ENCODE results near the gene RTN1. TPM values are rescaled to one million over a fixed set of nuclear protein-coding genes. Genes with fewer than 3 reads are reported as not detected.

The RTN1 gene
- polyA plus RNA-seq, 1 of the 3 experiments (the other 2 are of a cell fraction): 1.6 TPM

DNA sequence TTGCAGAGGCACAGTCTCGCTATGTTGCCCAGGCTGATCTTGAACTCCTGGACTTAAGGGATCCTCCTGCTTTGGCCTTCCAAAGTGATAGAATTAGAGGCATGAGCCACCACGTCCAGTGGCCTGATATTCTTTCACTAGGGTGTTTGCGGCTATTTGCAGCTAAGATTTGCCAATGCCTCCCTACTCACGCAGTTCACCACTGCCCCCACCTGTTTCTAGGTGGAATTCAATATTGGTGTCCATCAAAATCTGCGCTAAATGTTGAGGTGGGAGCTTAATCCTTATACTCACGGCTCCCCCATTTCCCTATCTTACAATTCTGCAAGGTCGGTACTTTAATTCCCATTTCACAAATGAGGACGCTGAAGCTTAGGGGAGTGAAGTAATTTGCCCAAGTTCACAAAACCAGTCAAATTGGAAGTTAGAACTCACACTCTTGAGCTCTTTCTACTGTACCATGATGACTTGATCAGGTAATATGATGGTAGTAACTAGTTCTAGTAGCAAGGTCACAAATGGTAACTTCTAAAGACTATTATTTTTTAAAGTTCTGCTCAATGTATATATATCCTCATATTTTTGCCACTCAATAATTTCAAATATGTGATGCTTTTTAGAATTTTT is 27.3 kb upstream of the RTN1 start:
- DNase-seq: peak; percentile 51
- Histone ChIP-seq H3K9me2 (no peaks in the 10 kb centered on the region), H3F3A (replicated peaks; ENCODE audit: insufficient read depth) (no peaks in the 10 kb centered on the region), H4K20me1 (ENCODE audit: insufficient read depth) (no peaks in the 10 kb centered on the region), H3K27ac (ENCODE audit: low read depth in 2 of 2, low read length in 1 of 2) (no peak overlapping the region), H2AFZ (ENCODE audit: low read depth) (no peak overlapping the region), H3K4me2 (no peak overlapping the region), H3K79me2 (ENCODE audit: insufficient read depth) (no peaks in the 10 kb centered on the region), H3K4me1 (ENCODE audit: control insufficient read depth in 1 of 2, insufficient read depth in 2 of 2, low read depth in 1 of 2, low read length in 1 of 2) (no peaks in the 10 kb centered on the region), H3K9me3 (no peaks in the 10 kb centered on the region), H3K27me3 (ENCODE audit: insufficient read depth) (no peaks in the 10 kb centered on the region), H3K9ac (no peak overlapping the region), H3K36me3 (replicated peaks in 1 of 2; ENCODE audit: control insufficient read depth in 1 of 2, insufficient read depth in 2 of 2, low read length in 1 of 2) (no peaks in the 10 kb centered on the region), H3K4me3 (ENCODE audit: low read depth in 2 of 2, low read length in 1 of 2) (no peak overlapping the region; a peak in 1 of 4 replicates)
- CTCF ChIA-PET: interaction anchor here (0.5 to 4.2 kb wide), 82 partner anchors 8 to 772 kb away, joined by 3 to 158 read pairs (median 4); partner anchors contain the start of genes CCDC175, JKAMP, L3HYPDH and LRRC9
- TF ChIP-seq TEAD4 (IDR thresholded peaks at IDR 0.05; ENCODE audit: borderline replicate concordance, insufficient read depth): no peak
- TF ChIP-seq, protein P1, sequence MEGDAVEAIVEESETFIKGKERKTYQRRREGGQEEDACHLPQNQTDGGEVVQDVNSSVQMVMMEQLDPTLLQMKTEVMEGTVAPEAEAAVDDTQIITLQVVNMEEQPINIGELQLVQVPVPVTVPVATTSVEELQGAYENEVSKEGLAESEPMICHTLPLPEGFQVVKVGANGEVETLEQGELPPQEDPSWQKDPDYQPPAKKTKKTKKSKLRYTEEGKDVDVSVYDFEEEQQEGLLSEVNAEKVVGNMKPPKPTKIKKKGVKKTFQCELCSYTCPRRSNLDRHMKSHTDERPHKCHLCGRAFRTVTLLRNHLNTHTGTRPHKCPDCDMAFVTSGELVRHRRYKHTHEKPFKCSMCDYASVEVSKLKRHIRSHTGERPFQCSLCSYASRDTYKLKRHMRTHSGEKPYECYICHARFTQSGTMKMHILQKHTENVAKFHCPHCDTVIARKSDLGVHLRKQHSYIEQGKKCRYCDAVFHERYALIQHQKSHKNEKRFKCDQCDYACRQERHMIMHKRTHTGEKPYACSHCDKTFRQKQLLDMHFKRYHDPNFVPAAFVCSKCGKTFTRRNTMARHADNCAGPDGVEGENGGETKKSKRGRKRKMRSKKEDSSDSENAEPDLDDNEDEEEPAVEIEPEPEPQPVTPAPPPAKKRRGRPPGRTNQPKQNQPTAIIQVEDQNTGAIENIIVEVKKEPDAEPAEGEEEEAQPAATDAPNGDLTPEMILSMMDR (IDR thresholded peaks at IDR 0.05): peak; percentile 50
- TF ChIP-seq SMC3 (IDR thresholded peaks at IDR 0.05; ENCODE audit: low read depth, low read length): peak; percentile 79
- TF ChIP-seq POLR2AphosphoS5 (IDR thresholded peaks at IDR 0.05; ENCODE audit: low read depth, low read length): no peak
- TF ChIP-seq RAD21 (IDR thresholded peaks at IDR 0.05; ENCODE audit: low read length): peak; percentile 91
- 16% methylated on average over 8 of the region's 8 CpGs for WGBS (ENCODE audit: low lambda C conversion rate)
- POLR2A ChIA-PET: interaction anchor here (1.2 kb wide), 1 partner anchor 190 kb away, joined by 3 read pairs; no protein-coding TSS in a partner anchor

GRCh38 chr14:59895721-59896120 is 25.1 kb upstream of the RTN1 start:
- Histone ChIP-seq H3K27ac (ENCODE audit: low read depth in 2 of 2, low read length in 1 of 2) (no peak overlapping the region), H4K20me1 (ENCODE audit: insufficient read depth) (no peaks in the 10 kb centered on the region), H3K4me3 (ENCODE audit: low read depth in 2 of 2, low read length in 1 of 2) (no peak overlapping the region), H3F3A (replicated peaks; ENCODE audit: insufficient read depth) (no peaks in the 10 kb centered on the region), H3K9me3 (no peaks in the 10 kb centered on the region), H3K9ac (no peak overlapping the region), H3K4me1 (ENCODE audit: control insufficient read depth in 1 of 2, insufficient read depth in 2 of 2, low read depth in 1 of 2, low read length in 1 of 2) (no peaks in the 10 kb centered on the region; a peak in 1 of 4 replicates), H3K27me3 (ENCODE audit: insufficient read depth) (no peaks in the 10 kb centered on the region), H3K36me3 (replicated peaks in 1 of 2; ENCODE audit: control insufficient read depth in 1 of 2, insufficient read depth in 2 of 2, low read length in 1 of 2) (no peaks in the 10 kb centered on the region), H3K79me2 (ENCODE audit: insufficient read depth) (no peaks in the 10 kb centered on the region), H3K9me2 (no peaks in the 10 kb centered on the region), H3K4me2 (no peak overlapping the region), H2AFZ (ENCODE audit: low read depth) (no peak overlapping the region)
- TF ChIP-seq TEAD4 (IDR thresholded peaks at IDR 0.05; ENCODE audit: borderline replicate concordance, insufficient read depth) (no peak), PBX3 (IDR thresholded peaks at IDR 0.05) (no peak), EZH2phosphoT487 (IDR thresholded peaks at IDR 0.05; ENCODE audit: borderline replicate concordance, low read depth) (no peak), ELF1 (IDR thresholded peaks at IDR 0.05) (no peak), TCF12 (IDR thresholded peaks at IDR 0.05) (no peak), RFX5 (IDR thresholded peaks at IDR 0.05; ENCODE audit: low read length) (no peak), RCOR1 (IDR thresholded peaks at IDR 0.05; ENCODE audit: low read length) (no peak)
- TF ChIP-seq, protein P2, sequence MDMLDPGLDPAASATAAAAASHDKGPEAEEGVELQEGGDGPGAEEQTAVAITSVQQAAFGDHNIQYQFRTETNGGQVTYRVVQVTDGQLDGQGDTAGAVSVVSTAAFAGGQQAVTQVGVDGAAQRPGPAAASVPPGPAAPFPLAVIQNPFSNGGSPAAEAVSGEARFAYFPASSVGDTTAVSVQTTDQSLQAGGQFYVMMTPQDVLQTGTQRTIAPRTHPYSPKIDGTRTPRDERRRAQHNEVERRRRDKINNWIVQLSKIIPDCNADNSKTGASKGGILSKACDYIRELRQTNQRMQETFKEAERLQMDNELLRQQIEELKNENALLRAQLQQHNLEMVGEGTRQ (IDR thresholded peaks at IDR 0.05; ENCODE audit: borderline replicate concordance, low read depth, low read length): no peak
- ChIA-PET POLR2A (no interaction called here), CTCF (interaction anchor here (0.5 to 4.2 kb wide), 11 partner anchors 23 to 384 kb away, joined by 3 to 158 read pairs (median 3); partner anchors contain the start of gene CCDC175)
- no peak for DNase-seq
- 0% methylated on average over 1 of the region's 1 CpG for WGBS (ENCODE audit: low lambda C conversion rate)
